GM19023 (cell line): ENCODE data around the gene SSR2.

Experiments used
- ATAC-seq: cut with Tn5 transposase; IDR thresholded peaks from one replicate; pipeline ENCODE4 v1.9.1; 2021; ENCODE audit warnings: mild to moderate bottlenecking, moderate library complexity; ENCODE audit not compliant: unreplicated experiment

The SSR2 gene

GRCh38 chr1:156020293-156021092, at the start of gene SSR2:
Gene SSR2, minus strand, starts transcription at chr1:156020951. Its CDS starts 784 bp downstream, at chr1:156020167.
- ATAC-seq: peak; percentile 97

- ATAC-seq: no peak
Observed at GRCh38 chr1:156070548-156070947, 49.8 kb upstream of the SSR2 start.

GRCh38 chr1:156069490-156070455, 49.0 kb upstream of the SSR2 start:
- ATAC-seq: no peak

- ATAC-seq: no peak
Observed at GRCh38 chr1:156067262-156067661, 46.5 kb upstream of the SSR2 start.

- ATAC-seq: no peak
Observed at GRCh38 chr1:156065871-156066270, 45.1 kb upstream of the SSR2 start.

GRCh38 chr1:156065212-156065611, 44.5 kb upstream of the SSR2 start:
- no peak for ATAC-seq

GRCh38 chr1:156064615-156065014, 43.9 kb upstream of the SSR2 start:
- ATAC-seq: no peak

- ATAC-seq: no peak
Observed at GRCh38 chr1:156063997-156064285, 43.2 kb upstream of the SSR2 start.

GRCh38 chr1:156062189-156062588, 41.4 kb upstream of the SSR2 start:
- ATAC-seq: no peak

GRCh38 chr1:156060937-156061636, 40.3 kb upstream of the SSR2 start, which contains the start of gene RAB25:
Gene RAB25, plus strand, starts transcription at chr1:156061160. Its CDS starts 241 bp downstream, at chr1:156061401.
- ATAC-seq: no peak

GRCh38 chr1:156056326-156056849, 35.6 kb upstream of the SSR2 start:
- no peak for ATAC-seq

GRCh38 chr1:156055281-156056048, 34.7 kb upstream of the SSR2 start:
- ATAC-seq: peak; percentile 3

- peak; percentile 71 for ATAC-seq
Observed at GRCh38 chr1:156054500-156055280, 33.9 kb upstream of the SSR2 start, which contains the start of gene LAMTOR2. Gene LAMTOR2, plus strand, starts transcription at chr1:156054782. Its CDS starts 108 bp downstream, at chr1:156054890.

GRCh38 chr1:156053768-156054499, 33.2 kb upstream of the SSR2 start, which contains the start of gene UBQLN4:
Gene UBQLN4, minus strand, starts transcription at chr1:156053798. Its CDS starts 97 bp downstream, at chr1:156053701.
- ATAC-seq: peak; percentile 47

GRCh38 chr1:156052862-156053767, 32.4 kb upstream of the SSR2 start:
- no peak for ATAC-seq

GRCh38 chr1:156051011-156051725, 30.4 kb upstream of the SSR2 start:
- no peak for ATAC-seq

GRCh38 chr1:156050376-156050775, 29.6 kb upstream of the SSR2 start:
- ATAC-seq: no peak
